Stimulated activated CD8-positive, alpha-beta memory T cell treated with anti-CD3 and anti-CD28 coated beads, Interleukin-15, amount 100 ng/mL, for 48 hours (primary cell): Measurements from ENCODE around the gene KHNYN.
"Not testable (repeated sequence)": the region's sequence is repeated elsewhere in the genome, so short reads cannot be mapped to it uniquely, and the experiment has no call there.

Experiments used
- DNase-seq, 2 donors: peaks; one replicate each; pipeline ENCODE4 v3.0.0-alpha.2; 2020; ENCODE audit warnings: low read depth in 2 of 2

KHNYN gene

DNA sequence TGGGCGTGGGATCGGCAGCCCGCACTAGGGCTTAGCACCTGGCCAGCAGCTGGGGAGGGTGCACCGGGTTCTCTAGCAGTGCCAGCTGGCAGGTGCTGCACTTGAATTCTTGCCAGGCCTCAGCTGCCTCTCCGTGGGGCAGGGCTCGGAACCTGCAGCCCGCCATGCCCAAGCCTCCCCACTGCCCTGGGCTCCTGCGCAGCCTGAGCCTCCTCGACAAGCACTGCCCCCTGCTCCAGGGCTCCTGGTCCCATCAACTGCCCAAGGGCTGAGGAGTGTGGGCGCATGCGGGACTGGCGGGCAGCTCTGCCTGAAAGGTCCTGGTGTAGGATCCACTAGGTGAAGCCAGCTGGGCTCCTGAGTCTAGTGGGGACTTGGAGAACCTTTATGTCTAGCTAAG is 43.5 kb downstream of the KHNYN start:
- DNase-seq: no peak

DNA sequence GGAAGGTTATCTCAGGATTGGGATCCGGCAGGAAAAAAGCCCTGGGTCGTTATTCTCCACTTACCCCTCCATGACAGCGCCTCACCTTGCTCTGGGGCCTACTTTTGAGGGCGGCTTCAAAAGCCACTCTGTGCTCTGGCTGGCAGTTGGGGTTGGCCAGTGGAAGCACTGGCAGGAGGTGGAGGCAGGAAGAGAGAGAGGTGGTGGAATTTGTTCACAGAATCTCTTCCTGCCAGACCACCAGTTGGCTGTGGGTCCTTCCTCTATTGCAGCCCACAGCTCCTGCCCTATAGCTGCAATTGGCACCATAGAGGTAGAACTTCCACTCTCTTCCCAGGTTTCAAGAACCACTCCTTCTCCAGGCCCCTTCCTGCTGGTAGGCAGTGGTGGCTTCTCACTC is 45.5 kb downstream of the KHNYN start:
- no peak for DNase-seq

GRCh38 chr14:24479999-24480398 is 50.2 kb downstream of the KHNYN start:
- DNase-seq: not testable (repeated sequence)

DNA sequence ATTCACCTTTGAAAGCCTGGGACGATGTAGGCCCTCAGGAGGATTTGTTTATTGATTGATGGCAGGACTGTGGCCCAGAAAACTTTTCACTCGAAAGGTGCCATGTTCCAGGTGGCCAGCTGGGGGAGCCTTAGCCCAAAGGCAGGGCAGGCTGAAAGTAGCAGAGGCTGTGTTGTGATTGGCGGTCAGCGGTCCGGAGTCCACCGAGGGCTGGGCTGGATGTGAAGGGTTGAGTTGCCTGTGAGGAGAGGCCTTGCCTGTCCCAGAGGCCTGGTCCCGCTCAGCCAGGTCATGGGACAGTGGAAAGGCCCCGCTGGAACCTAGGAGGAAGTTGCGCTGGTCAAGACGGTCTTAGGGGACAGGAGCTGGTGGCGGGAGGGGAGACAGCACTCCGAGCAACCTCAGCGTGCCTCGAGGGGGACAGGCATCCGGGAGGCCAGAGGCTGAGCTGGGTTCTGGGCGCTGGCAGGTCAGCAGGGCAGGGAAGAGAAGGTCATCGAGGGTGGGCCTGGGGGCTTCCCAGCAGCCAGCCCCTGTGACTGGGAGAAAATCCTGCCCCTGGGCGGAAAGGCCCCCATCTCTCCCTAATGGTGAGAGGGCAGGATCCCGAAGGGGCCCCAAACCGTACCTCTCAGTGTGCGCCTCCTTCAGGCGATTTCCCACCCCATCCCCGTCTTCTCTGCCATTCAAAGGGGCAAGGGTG is 52.0 kb downstream of the KHNYN start:
- peak; percentile 35 to 39 for DNase-seq

DNA sequence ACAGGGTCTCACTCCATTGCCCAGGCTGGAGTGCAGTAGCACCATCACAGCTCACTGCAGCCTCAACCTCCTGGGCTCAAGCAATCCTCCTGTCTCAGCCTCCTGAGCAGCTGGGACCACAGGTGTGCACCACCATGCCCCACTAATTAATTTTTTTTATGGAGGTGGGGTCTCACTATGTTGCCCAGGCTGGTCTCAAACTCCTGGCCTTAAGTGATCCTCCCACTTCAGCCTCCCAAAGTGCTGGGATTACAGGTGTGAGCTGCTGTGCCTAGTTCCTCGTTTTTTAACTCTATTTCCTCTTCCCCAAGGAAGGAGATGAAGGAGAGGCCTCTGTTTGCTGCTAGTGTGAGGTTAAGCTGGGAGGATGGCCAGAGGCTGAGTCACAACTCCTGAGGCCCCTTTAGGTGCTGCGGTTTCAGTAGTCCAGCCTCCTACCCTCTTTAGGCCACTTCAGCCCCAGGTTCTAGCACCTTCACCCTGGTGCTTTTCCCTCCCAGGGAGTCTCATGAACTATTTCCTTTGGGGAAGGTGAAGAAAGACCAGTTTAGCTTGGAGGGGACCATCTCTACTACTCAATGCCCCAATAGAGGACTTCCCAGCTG is 53.0 kb downstream of the KHNYN start:
- DNase-seq: not testable (repeated sequence)

GRCh38 chr14:24483604-24484252 is 54.0 kb downstream of the KHNYN start:
- DNase-seq: no peak
